GM19193 (cell line): ENCODE data around the gene ACMSD.
A peak's percentile ranks its signal among the peaks of the same experiment; 100 is the strongest.

Experiments
- POLR2A ChIP-seq: IDR thresholded peaks from 4 replicates; pipeline ENCODE4 v1.6.1; 2011; ENCODE audit not compliant: insufficient read depth, insufficient read length; ENCODE audit errors: extremely low read depth

ACMSD gene

GRCh38 chr2:134882773-134883172, 44.4 kb downstream of the ACMSD start:
- TF ChIP-seq POLR2A: no peak

DNA sequence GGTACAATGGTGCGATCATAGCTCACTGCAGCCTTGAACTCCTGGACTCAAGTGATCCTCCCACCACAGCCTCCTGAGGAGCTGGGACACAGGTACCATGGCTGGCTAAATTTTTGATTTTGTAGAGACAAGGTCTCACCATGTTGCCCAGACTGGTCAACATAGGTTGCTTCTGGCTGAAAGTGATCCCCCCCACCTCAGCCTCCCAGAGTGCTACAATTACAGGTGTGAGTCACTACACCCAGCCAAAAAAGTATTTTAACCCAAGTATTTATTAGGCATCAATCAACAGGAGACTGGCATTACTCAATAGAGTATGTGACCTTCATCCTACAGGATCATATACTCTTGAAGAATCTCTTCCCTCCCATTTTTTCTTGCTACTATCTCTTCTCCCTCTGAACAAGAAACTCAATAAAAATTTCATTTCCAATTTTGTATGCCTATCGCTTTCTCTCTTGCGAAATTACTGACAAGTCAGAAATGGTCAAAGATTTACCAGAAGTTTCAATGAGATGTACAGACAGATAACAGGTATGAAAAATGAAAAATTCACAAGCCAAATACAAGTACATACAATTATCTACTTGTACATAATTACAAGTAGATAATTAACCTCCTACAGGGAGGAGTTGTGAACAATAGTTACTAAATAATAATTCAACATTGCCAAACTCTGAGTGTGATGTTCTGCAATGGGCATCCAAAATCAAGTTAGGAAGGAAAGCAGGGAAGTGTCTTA, 45.3 kb downstream of the ACMSD start:
- no peak for TF ChIP-seq POLR2A

DNA sequence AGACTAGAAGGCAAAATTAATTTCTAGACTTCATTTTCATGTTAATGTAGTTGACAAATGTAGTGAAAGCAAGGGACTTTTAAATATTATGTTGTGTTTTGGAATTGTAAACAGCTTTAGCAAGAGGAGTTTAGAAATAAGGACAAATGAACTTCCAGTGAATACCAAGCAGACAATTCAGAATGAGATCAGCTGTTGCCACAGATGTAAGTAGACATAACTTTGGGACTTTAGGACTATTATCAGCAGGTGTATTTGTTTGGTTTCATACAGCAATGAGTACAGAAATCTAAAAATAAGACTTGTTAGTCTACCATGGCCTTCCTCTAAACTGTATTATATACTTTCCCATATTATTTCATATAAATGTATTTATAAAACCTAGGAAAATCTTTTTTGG, 46.0 kb downstream of the ACMSD start:
- no peak for TF ChIP-seq POLR2A

- TF ChIP-seq POLR2A: no peak
Measured at GRCh38 chr2:134892282-134893035, 54.0 kb downstream of the ACMSD start.

GRCh38 chr2:134897932-134898331, 59.5 kb downstream of the ACMSD start:
- no peak for TF ChIP-seq POLR2A

DNA sequence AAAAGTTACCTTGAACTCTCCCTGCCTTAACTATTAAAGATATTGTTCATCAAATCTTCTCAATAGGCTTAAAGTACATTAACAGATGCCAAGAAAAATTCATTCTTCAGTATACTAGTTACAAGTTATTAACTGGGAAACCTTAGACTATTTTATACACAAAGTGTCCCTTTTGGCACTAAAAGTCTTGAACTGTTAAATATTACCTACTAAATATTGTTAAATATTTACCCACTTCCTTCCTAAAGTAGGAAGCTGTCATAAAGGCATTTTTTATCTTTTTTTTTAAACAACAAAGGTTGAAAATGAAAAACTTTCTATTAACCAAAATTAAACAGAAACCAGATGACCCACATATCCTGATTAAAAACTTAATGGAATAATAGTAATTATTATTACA, 60.8 kb downstream of the ACMSD start:
- no peak for TF ChIP-seq POLR2A

GRCh38 chr2:134900151-134900550, 61.7 kb downstream of the ACMSD start:
- no peak for TF ChIP-seq POLR2A

GRCh38 chr2:134905168-134905567, 66.8 kb downstream of the ACMSD start:
- TF ChIP-seq POLR2A: no peak

DNA sequence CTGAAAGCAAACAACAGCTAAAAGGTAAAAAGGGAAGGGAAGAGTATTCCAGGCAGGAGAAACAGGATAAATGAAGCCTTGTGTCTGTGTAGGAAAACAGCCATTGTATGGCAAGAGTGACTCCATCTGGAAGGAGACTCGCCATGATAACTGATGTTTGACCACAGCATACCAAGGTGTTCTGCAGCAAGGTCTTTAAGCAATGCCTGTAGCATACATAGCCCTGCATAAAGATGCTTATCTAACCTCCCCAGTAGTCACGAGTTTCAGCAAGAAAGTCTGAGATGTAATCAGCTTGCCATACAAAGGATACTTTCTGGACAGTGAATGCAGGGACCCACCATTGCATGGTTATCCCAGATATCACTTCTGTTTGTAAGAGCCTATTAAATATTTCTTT, 68.3 kb downstream of the ACMSD start:
- TF ChIP-seq POLR2A: no peak

DNA sequence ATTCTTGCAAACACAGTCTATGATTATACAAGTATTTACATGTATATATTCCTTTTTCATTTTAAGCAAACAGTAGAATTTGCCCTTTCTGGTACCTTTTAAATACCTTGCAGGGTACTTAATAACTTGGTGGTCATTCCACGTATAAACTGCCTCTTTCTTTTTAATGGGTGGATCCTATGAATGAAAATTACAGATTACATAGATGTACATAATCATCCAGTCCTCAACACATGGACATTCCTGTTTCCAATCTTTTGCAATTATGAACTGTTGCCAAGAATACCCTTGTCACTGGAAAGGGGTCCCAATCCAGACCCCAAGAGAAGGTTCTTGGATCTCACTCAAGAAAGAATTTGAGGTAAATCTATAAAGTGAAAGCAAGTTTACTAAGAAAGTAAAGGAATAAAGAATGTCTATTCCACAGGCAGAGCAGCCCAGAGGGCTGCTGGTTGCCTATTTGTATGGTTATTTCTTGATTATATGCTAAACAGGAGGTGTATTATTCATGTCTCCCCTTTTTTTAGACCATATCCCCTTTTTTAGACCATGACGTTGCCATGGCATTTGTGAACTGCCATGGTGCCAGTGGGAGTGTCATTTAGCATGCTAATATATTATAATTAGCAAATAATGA, 72.5 kb downstream of the ACMSD start:
- TF ChIP-seq POLR2A: no peak

DNA sequence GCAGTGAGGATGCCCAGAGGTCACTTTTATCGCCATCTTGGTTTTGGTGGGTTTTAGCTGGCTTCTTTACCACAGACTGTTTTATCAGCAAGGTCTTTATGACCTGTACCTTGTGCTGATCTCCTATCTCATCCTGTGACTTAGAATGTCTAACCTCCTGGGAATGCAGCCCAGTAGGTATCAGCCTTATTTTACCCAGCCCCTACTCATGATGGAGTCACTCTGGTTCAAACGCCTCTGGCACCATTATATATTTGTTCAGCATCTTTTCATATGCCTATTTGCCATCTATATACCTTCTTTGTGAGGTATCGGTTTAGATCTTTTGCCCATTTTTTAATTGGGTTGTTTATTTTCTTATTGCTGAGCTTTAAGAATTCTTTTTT, 73.0 kb downstream of the ACMSD start:
- TF ChIP-seq POLR2A: no peak

DNA sequence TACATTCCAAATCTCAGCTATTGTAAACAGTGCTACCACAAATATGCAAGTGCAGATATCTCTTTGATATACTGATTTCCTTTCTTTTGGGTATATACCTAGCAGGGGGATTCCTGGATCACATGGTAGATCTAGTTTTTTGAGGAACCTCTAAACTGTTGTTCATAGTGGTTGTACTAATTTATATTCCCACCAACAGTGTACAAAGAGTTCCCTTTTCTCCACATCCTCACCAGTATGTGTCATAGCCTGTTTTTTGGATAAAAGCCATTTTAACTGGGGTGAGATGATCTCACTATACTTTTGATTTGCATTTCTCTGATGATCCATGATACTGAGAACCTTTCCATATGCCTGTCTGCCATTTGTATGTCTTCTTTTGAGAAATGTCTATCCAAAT, 73.9 kb downstream of the ACMSD start:
- no peak for TF ChIP-seq POLR2A

DNA sequence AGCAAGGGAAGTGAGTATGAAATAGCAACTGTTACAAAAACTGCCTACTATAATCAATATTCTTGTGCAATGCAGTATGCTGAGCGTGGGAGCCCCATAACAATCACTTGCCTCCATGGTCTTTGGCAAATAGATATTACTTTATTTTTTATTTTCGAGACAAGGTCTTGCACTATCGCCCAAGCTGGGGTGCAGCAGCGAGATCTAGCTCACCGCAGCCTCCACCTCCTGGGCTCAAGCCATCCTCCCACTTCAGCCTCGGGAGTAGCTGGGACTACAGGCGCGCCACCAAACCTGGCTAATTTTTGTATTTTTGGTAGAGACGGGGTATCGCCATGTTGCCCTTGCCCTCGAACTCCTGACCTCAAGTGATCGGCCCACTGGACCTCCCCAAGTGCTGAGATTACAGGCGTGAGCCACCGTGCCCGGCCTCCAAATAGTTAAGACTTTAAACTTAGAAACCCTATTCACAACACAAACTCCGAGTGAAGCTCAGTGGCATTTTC, 79.0 kb downstream of the ACMSD start:
- no peak for TF ChIP-seq POLR2A

DNA sequence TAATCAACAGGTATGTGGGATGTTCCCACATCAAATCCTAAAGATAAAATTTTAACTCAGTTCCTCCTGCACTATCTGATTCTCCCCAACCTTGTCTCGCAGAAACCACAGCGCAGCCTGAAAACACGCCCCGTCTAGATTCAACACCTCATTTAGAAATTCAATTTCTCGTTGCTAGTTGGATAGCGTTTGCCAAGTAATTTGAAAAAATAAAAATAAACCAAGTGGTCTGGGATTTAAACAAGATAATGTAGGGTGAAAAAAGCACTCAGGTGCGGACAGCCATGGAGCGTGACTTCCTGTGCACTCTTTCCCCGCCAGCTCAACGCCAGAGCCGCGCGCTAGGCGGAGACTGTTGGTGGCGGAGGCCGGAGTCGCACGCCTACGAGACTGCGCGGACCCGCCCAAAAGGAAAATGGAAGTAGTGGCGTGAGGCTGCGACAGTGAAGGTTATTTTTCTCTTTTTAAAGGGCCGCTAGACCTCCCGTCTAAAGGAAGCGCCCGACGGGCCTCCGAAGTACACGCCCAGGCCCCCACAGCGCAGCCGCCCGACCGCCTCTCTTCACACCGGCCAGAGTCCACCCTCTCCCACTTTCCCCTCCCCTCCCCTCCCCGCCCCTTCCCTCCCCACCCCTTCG, 79.6 kb downstream of the ACMSD start:
- peak; percentile 83 for TF ChIP-seq POLR2A

DNA sequence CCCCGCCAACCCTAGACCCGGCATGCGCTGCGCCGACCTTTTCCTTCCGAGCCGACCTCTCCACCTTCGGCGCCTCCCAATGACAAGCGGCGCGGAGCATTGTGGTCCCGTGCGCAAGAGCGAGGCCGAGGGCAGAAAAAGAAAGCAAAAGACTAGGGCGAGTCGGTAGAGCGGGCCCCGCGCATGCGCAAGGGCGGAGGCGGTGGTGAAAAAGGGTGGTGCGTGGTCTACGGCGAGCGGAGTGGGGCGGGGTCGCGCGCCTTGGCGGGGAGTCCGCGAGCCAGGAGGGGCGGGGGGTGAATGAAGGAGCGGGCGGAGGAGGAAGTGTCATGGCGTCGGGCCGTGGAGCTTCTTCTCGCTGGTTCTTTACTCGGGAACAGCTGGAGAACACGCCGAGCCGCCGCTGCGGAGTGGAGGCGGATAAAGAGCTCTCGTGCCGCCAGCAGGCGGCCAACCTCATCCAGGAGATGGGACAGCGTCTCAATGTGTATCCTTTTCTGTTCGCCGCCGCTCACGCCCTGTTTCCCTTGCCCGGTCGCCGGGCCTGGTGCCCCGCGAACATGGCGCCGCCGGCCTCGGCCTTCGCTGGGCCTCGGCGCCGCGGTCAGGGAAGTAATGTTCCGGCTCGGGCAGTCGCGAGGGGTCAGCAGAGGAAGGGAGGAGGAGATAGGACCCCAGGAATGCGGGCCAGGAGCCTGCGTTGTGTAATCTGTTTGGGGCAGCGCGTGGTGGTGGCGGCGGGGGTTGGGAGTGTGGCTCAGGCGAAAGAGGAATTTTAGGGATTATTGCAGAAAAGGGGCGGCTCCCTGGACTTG, 80.3 kb downstream of the ACMSD start, which contains the start of gene CCNT2:
TSS of gene CCNT2 (plus strand) at position 297 of the 815 bp plus-strand sequence. CDS start at position 330, 33 bp downstream.
- peak; percentile 74 for TF ChIP-seq POLR2A
